K562 (cell line): ENCODE data around the gene SYT3. TPM values are rescaled to one million over a fixed set of nuclear protein-coding genes. Genes with fewer than 3 reads are reported as not detected.
A peak's percentile ranks its signal among the peaks of the same experiment; 100 is the strongest.

Experiments used
- CBX3 ChIP-seq, 2 experiments: IDR thresholded peaks; 1 replicate in 1 of 2; 2 replicates in 1 of 2; pipeline ENCODE4 v1.6.1; 2012; ENCODE audit warnings: inconsistent platforms in 2 of 2, low read length in 2 of 2, borderline replicate concordance in 1 of 2, control low read depth in 1 of 2
- CTBP1 ChIP-seq: fragments of 450-650 bp; IDR thresholded peaks from 2 replicates; pipeline ENCODE4 v1.6.1; 2016; ENCODE audit warnings: borderline replicate concordance
- DDX20 ChIP-seq: fragments of 450-650 bp; IDR thresholded peaks from 2 replicates; pipeline ENCODE4 v1.6.1; 2016; ENCODE audit warnings: missing genetic modification characterization, low read depth, mild to moderate bottlenecking, missing compliant biosample characterization, moderate library complexity
- FOXK1 ChIP-seq: sonication (generic); formaldehyde crosslinking; IDR thresholded peaks from 2 replicates; pipeline ENCODE4 v1.8.0; 2022; ENCODE audit warnings: missing genetic modification reagents, mild to moderate bottlenecking, borderline replicate concordance
- FOXO4 ChIP-seq: fragments of 450-650 bp; formaldehyde crosslinking; IDR thresholded peaks from 2 replicates; pipeline ENCODE4 v1.4.0; 2020; ENCODE audit warnings: mild to moderate bottlenecking, moderate library complexity
- GTF2F1 ChIP-seq: IDR thresholded peaks from 2 replicates; pipeline ENCODE4 v1.6.1; 2011; ENCODE audit warnings: low read depth, low read length, improper control_type of control experiment
- HLTF ChIP-seq: fragments of 450-650 bp; IDR thresholded peaks from 2 replicates; pipeline ENCODE4 v1.6.1; 2016
- HOXB6 ChIP-seq: fragments of 250-450 bp; sonication (Bioruptor Pico); IDR thresholded peaks from 2 replicates; pipeline ENCODE4 v1.5.1; 2022; ENCODE audit warnings: mild to moderate bottlenecking, borderline replicate concordance
- KDM1A ChIP-seq, 2 experiments: fragments of 450-650 bp; IDR thresholded peaks; 2 replicates each; pipeline ENCODE4 v1.6.1; 2016; ENCODE audit warnings: mild to moderate bottlenecking in 2 of 2
- MLLT1 ChIP-seq, 2 experiments: fragments of 450-650 bp; IDR thresholded peaks; 2 replicates each; pipeline ENCODE4 v1.6.1; 2016
- MYBL2 ChIP-seq, 2 experiments: fragments of 450-650 bp in 1 of 2; sonication (generic) in 1 of 2; formaldehyde crosslinking in 1 of 2; IDR thresholded peaks; 2 replicates each; pipeline versions ENCODE4 v1.6.1 to v1.8.1; 2017 to 2022; ENCODE audit warnings: borderline replicate concordance in 1 of 2, inconsistent platforms in 1 of 2, low read depth in 1 of 2, mild to moderate bottlenecking in 1 of 2, missing genetic modification reagents in 1 of 2, moderate library complexity in 1 of 2
- NFIX ChIP-seq: fragments of 250-450 bp; sonication (Bioruptor Pico); IDR thresholded peaks from 2 replicates; pipeline ENCODE4 v1.4.0; 2020; ENCODE audit warnings: low read depth, mild to moderate bottlenecking, moderate library complexity
- SNIP1 ChIP-seq: fragments of 450-650 bp; IDR thresholded peaks from 2 replicates; pipeline ENCODE4 v1.7.1; 2017; ENCODE audit warnings: low read depth, mild to moderate bottlenecking
- ZNF175 ChIP-seq: fragments of 200-800 bp; sonication (Bioruptor generic); IDR thresholded peaks from 2 replicates; pipeline ENCODE4 v1.6.1; 2016; ENCODE audit warnings: low read depth, mild to moderate bottlenecking, missing genetic modification characterization, missing compliant biosample characterization
- ZNF512 ChIP-seq: IDR thresholded peaks from 2 replicates; pipeline ENCODE4 v1.6.1; 2016; ENCODE audit warnings: missing genetic modification characterization, missing compliant biosample characterization
- polyA plus RNA-seq, 8 experiments: library from polyadenylated mRNA; depleted of rRNA in 4 of 8; stranded (reverse) in 5 of 8; unstranded in 3 of 8; fragments of >200 nt; fragmentation: Nextera tagmentation in 2 of 8; fragmentation: Illumina TruSeq in 1 of 8; extraction: Ambion mirVana in 2 of 8; extraction: Trizol in 1 of 8; gene quantifications; 2 replicates each; pipeline versions ENCODE4 v1.2.1 to v1.2.3, GENCODE V29; 2011 to 2014; ENCODE audit warnings: inconsistent platforms in 1 of 8, missing spikeins in 1 of 8
- total RNA-seq, 7 experiments: library from RNA; depleted of rRNA in 6 of 7; stranded (reverse); fragments of >200 nt in 6 of 7; fragmentation: Illumina TruSeq in 2 of 7; extraction: Trizol in 2 of 7; gene quantifications; 2 replicates each; pipeline versions ENCODE4 v1.2.1 to v1.2.3, GENCODE V29; 2011 to 2021; ENCODE audit warnings: low replicate concordance in 1 of 7
- TF ChIP-seq, protein P1 (sequence below): fragments of 450-650 bp; IDR thresholded peaks from 2 replicates; pipeline ENCODE4 v1.6.1; 2017; ENCODE audit warnings: antibody characterized with exemption
- TF ChIP-seq, protein P2 (sequence below): fragments of 450-650 bp; IDR thresholded peaks from 2 replicates; pipeline ENCODE4 v1.6.1; 2016; ENCODE audit warnings: borderline replicate concordance

The SYT3 gene
- total and polyA plus RNA-seq, 9 of the 15 experiments (the other 6 are each of a cell fraction or from before 2014, with no cell fraction given), result 0.36 to 2.0 (median 0.54) TPM; not detected in 2

DNA sequence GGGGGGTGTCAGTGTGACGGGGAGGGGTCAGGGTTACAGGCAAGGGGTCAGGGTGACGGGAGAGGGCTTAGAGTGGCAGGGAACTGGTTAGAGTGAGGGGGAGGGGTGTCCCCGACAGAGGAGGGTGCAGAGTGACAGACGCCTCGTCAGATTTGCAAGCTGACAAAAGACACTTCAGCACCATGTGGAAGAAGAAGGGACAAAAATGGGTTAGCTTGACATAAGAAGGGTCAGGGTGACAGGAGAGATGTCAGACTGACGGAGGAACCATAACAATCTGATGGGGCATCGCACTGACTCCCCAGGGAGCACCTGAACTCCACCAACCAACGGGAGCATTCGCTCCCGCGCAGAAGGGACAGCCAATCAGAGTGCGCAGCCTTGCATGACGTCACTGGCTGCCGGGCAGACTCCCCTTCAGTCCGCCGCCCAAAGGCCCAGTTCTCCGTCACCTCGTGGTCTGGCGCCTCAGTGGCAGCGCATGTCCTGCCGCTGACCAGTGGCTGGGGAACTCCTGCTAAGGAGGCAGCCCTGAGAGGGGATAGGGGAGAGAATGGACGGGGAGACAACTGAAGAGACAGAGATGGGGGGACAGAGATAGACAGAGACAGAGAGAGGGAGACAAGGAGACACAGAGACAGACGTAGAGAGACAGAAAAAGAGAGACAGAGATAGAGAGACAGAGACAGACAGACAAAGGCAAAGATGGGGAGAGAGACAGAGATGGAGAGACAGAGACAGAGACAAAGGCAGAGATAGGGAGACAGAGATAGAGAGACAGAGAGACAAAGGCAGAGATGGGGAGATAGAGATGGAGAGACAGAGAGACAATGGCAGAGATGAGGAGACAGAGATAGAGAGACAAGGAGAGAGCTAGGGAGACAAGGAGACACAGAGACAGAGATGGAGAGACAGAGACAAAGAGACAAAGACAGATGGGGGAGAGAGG, 39.8 kb upstream of the SYT3 start (continued):
- TF ChIP-seq MLLT1 (IDR thresholded peaks at IDR 0.05) (peak; percentile 44 to 70; a peak in 2 of 4 replicates), NFIX (no peak), CTBP1 (peak; percentile 39; the same call in 1 of the 2 replicates), HOXB6 (CRISPR knock-in tag) (no peak), CBX3 (IDR thresholded peaks at IDR 0.05; ENCODE audit: borderline replicate concordance in 1 of 2, low read length in 2 of 2) (peak in 1 of 2 experiments; percentile 47; a peak in 1 of 3 replicates), ZNF512 (tag) (peak; percentile 70), FOXK1 (peak; percentile 76; the same call in 1 of the 2 replicates), FOXO4 (CRISPR knock-in tag) (no peak), HLTF (peak; percentile 90; the same call in 1 of the 2 replicates), MYBL2 (IDR thresholded peaks at IDR 0.05; ENCODE audit: low read depth) (peak; percentile 46; the same call in 1 of the 2 replicates), MYBL2 (CRISPR knock-in tag; IDR thresholded peaks at IDR 0.05; ENCODE audit: borderline replicate concordance) (no peak), GTF2F1 (peak; percentile 97; the same call in 1 of the 2 replicates), DDX20 (tag) (no peak), SNIP1 (peak; percentile 37; the same call in 1 of the 2 replicates), KDM1A (IDR thresholded peaks at IDR 0.05) (0 out of 4 replicates have a peak, but pooled peaks of 1 of the 2 experiments have one; percentile 10), ZNF175 (CRISPR knock-in tag) (no peak)
- TF ChIP-seq, protein P1, sequence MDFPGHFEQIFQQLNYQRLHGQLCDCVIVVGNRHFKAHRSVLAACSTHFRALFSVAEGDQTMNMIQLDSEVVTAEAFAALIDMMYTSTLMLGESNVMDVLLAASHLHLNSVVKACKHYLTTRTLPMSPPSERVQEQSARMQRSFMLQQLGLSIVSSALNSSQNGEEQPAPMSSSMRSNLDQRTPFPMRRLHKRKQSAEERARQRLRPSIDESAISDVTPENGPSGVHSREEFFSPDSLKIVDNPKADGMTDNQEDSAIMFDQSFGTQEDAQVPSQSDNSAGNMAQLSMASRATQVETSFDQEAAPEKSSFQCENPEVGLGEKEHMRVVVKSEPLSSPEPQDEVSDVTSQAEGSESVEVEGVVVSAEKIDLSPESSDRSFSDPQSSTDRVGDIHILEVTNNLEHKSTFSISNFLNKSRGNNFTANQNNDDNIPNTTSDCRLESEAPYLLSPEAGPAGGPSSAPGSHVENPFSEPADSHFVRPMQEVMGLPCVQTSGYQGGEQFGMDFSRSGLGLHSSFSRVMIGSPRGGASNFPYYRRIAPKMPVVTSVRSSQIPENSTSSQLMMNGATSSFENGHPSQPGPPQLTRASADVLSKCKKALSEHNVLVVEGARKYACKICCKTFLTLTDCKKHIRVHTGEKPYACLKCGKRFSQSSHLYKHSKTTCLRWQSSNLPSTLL, result no peak
- TF ChIP-seq, protein P2, sequence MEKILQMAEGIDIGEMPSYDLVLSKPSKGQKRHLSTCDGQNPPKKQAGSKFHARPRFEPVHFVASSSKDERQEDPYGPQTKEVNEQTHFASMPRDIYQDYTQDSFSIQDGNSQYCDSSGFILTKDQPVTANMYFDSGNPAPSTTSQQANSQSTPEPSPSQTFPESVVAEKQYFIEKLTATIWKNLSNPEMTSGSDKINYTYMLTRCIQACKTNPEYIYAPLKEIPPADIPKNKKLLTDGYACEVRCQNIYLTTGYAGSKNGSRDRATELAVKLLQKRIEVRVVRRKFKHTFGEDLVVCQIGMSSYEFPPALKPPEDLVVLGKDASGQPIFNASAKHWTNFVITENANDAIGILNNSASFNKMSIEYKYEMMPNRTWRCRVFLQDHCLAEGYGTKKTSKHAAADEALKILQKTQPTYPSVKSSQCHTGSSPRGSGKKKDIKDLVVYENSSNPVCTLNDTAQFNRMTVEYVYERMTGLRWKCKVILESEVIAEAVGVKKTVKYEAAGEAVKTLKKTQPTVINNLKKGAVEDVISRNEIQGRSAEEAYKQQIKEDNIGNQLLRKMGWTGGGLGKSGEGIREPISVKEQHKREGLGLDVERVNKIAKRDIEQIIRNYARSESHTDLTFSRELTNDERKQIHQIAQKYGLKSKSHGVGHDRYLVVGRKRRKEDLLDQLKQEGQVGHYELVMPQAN, result peak; percentile 77
